NCI-H2029 (cell line): ENCODE data around the gene UBASH3B.

Source experiments
- DNase-seq: peaks from one replicate; lab custom pipeline; 2025; lab: John Stamatoyannopoulos, UW

The UBASH3B gene

GRCh38 chr11:122676638-122677037 lies 21.1 kb downstream of the UBASH3B start:
- DNase-seq: no peak

GRCh38 chr11:122677256-122677655 lies 21.7 kb downstream of the UBASH3B start:
- DNase-seq: no peak

GRCh38 chr11:122678406-122678805 lies 22.9 kb downstream of the UBASH3B start:
- no peak for DNase-seq

GRCh38 chr11:122679466-122679865 lies 23.9 kb downstream of the UBASH3B start:
- DNase-seq: no peak

GRCh38 chr11:122681070-122681469 lies 25.5 kb downstream of the UBASH3B start:
- no peak for DNase-seq

- no peak for DNase-seq
Observed at GRCh38 chr11:122681735-122682134, 26.2 kb downstream of the UBASH3B start.

GRCh38 chr11:122682464-122682863 lies 26.9 kb downstream of the UBASH3B start:
- no peak for DNase-seq

- DNase-seq: no peak
Observed at GRCh38 chr11:122685041-122685440, 29.5 kb downstream of the UBASH3B start.

- DNase-seq: no peak
Observed at GRCh38 chr11:122686111-122686510, 30.6 kb downstream of the UBASH3B start.

GRCh38 chr11:122690384-122690783 lies 34.9 kb downstream of the UBASH3B start:
- no peak for DNase-seq

GRCh38 chr11:122690801-122691548 lies 35.5 kb downstream of the UBASH3B start:
- DNase-seq: no peak

GRCh38 chr11:122691549-122692150 lies 36.1 kb downstream of the UBASH3B start:
- DNase-seq: no peak

GRCh38 chr11:122692444-122692843 lies 36.9 kb downstream of the UBASH3B start:
- DNase-seq: no peak

- DNase-seq: no peak
Observed at GRCh38 chr11:122695076-122695615, 39.6 kb downstream of the UBASH3B start.

GRCh38 chr11:122696662-122697061 lies 41.1 kb downstream of the UBASH3B start:
- no peak for DNase-seq

- DNase-seq: no peak
Observed at GRCh38 chr11:122697636-122698167, 42.2 kb downstream of the UBASH3B start.

- no peak for DNase-seq
Observed at GRCh38 chr11:122698392-122698791, 42.9 kb downstream of the UBASH3B start.

GRCh38 chr11:122700666-122701065 lies 45.1 kb downstream of the UBASH3B start:
- no peak for DNase-seq

GRCh38 chr11:122701143-122701542 lies 45.6 kb downstream of the UBASH3B start:
- no peak for DNase-seq

- no peak for DNase-seq
Observed at GRCh38 chr11:122703541-122704272, 48.2 kb downstream of the UBASH3B start.

- no peak for DNase-seq
Observed at GRCh38 chr11:122705396-122705795, 49.9 kb downstream of the UBASH3B start.

GRCh38 chr11:122706291-122707088 lies 51.0 kb downstream of the UBASH3B start:
- DNase-seq: no peak
